HG03457 (cell line): ENCODE results near the gene TTC27.

Experiments
- ATAC-seq: cut with Tn5 transposase; IDR thresholded peaks from one replicate; pipeline ENCODE4 v1.9.1; 2021; ENCODE audit warnings: moderate number of reproducible peaks; ENCODE audit not compliant: unreplicated experiment

TTC27 gene

GRCh38 chr2:32804205-32804604 lies 176.4 kb downstream of the TTC27 start:
- no peak for ATAC-seq

GRCh38 chr2:32805104-32806095 lies 177.6 kb downstream of the TTC27 start:
- ATAC-seq: no peak

- no peak for ATAC-seq
These were observed 179.0 kb downstream of the TTC27 start for GRCh38 chr2:32806857-32807256.

GRCh38 chr2:32807662-32808061 lies 179.8 kb downstream of the TTC27 start:
- no peak for ATAC-seq

GRCh38 chr2:32810909-32811495 lies 183.2 kb downstream of the TTC27 start:
- ATAC-seq: no peak

GRCh38 chr2:32811696-32812095 lies 183.8 kb downstream of the TTC27 start:
- ATAC-seq: no peak

- no peak for ATAC-seq
These were observed 184.5 kb downstream of the TTC27 start for GRCh38 chr2:32812316-32812715.

GRCh38 chr2:32820088-32820487 lies 192.2 kb downstream of the TTC27 start:
- no peak for ATAC-seq

- ATAC-seq: no peak
These were observed 192.9 kb downstream of the TTC27 start for GRCh38 chr2:32820701-32821100.

- ATAC-seq: no peak
These were observed 196.4 kb downstream of the TTC27 start for GRCh38 chr2:32824070-32824809.

- no peak for ATAC-seq
These were observed 197.5 kb downstream of the TTC27 start for GRCh38 chr2:32825291-32825712.

- no peak for ATAC-seq
These were observed 202.3 kb downstream of the TTC27 start for GRCh38 chr2:32830196-32830595.

GRCh38 chr2:32832821-32833220 lies 205.0 kb downstream of the TTC27 start:
- ATAC-seq: no peak

- no peak for ATAC-seq
These were observed 205.9 kb downstream of the TTC27 start for GRCh38 chr2:32833709-32834108.

- ATAC-seq: no peak
These were observed 207.3 kb downstream of the TTC27 start for GRCh38 chr2:32835148-32835547.

GRCh38 chr2:32836933-32837332 lies 209.1 kb downstream of the TTC27 start:
- no peak for ATAC-seq

GRCh38 chr2:32838418-32838817 lies 210.6 kb downstream of the TTC27 start:
- ATAC-seq: no peak

GRCh38 chr2:32838949-32839348 lies 211.1 kb downstream of the TTC27 start:
- ATAC-seq: no peak

GRCh38 chr2:32841931-32842898 lies 214.4 kb downstream of the TTC27 start:
- ATAC-seq: no peak

- no peak for ATAC-seq
These were observed 215.8 kb downstream of the TTC27 start for GRCh38 chr2:32843699-32844098.
